ENCODE data around the gene RABGAP1L.
"Not testable (repeated sequence)": the region's sequence is repeated elsewhere in the genome, so short reads cannot be mapped to it uniquely, and the experiment has no call there.

The RABGAP1L gene

GRCh38 chr1:174204697-174205308, 45.5 kb downstream of the RABGAP1L start:
- DNase-seq = no peak

DNA sequence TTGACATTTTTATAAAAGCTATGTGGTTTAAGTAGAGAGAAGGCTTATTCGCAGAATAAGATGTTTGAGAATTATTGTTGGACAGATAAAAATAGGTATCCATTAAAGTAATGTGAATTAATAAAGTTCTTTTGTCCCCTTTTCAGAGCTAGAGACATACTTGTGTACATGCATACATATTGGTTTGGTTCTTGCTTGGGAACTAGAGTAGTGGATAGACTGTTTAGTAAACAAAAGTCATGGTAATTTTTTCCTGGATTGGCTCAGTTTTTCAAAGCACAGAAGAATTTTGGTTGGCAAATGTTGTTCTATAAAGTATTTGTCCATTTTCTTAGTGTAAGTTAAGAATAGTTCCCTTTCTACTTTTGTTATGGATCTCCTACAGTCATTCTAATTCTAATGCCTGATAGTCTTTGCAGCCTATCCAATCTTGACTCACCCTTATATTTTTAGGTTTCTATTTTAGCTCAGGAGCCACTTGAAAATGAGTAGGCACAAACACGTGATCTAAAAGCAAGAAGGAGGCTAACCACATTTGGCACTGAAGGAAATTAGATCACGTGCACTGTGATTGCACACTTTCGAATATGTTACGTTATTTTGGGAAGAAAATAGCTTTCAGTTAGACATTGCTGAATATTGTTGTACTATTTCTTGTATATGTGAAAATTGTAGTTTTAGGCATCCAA, 47.0 kb downstream of the RABGAP1L start:
- DNase-seq = no peak

GRCh38 chr1:174209347-174210187, 50.2 kb downstream of the RABGAP1L start:
- no peak for DNase-seq

- no peak for DNase-seq
Observed at GRCh38 chr1:174211486-174211885, 52.2 kb downstream of the RABGAP1L start.

DNA sequence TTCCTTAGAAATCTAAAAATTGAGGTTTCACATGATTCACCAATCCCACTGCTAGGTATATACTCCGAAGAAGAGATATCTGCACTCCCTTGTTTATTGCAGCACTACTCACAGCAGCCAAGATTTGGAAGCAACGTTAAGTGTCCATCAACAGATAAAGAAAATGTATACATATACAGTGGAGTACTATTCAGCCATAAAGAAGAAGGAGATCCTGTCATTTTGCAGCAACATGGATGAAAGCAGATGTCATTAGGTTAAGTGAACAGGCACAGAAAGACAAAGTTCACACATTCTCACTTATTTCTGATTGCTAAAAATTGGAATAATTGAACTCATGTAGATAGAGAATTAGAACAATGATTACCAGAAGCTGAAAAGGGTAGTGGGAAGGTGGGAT, 56.4 kb downstream of the RABGAP1L start:
- no peak for DNase-seq

DNA sequence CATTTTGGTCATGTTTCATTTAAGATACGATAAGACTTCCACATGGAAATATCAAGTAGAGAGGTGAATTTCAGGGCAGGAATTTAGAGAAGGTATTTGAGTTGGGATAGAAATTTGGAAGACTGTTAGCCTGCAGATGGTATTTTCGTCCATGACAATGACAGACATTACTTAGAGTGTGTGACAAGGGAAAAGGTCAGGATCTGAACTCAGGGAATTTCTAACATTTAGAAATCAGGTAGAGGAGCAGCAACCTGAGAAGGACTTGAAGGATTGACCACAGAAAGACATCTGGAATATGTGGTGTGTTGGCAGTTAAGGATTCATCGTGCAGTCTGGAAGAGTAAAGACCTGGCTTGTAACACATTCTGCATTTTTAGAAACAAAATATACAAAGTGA, 57.9 kb downstream of the RABGAP1L start:
- no peak for DNase-seq

DNA sequence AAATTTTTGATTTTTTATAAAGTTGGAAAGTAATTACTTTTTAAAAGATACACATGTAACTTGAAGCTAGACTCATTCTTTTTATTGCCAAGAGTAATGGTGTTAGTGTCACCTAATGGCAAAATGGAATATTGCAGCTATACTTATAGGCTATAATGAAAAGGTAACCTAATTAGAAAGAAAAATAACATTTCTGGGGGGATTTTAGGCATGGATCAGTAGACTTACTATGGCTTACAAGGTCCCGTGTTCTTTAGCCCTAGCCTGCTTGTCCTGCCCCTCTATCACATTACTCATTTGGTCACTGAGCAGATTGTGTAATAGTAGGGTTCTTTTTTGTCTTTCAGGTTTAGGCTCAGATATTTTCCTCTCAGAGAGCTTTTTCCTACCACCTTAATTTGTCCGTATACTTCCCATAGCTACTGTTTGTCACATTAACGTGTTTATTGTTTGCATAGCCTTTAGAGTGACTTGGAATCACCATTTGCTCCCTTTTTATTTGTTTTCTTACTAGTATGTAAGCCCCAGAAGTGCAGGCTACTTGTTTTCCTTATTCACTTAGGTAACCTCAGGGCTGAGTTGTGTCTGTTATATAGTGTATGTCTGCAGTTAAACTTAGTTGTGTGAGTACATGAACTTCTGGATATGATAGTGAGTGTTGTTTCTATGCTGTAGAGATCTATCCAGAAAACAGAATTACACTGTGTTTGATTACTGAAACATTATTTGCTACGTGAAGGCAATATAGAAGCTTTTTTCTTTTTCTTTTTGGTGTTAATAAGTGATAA, 58.7 kb downstream of the RABGAP1L start:
- peak; percentile 39 to 63 for DNase-seq

DNA sequence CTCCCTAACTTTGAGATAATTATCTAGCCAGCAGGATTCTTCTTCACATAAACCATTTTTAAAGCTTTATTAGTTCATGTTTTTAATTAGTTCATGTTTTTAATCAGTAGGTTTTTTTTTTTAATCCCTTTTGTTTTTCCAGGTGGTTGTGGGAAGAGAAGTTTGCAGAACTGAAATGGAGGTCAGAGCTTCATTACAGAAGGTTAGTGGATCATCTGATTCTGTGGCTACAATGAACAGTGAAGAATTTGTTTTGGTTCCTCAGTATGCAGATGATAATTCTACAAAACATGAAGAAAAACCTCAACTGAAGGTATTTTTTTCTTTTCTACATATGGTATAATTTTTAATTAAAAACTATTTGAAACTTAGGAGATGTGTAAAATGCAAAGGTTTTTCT, 59.7 kb downstream of the RABGAP1L start:
- no peak for DNase-seq

- DNase-seq = no peak
Observed at GRCh38 chr1:174219606-174220370, 60.5 kb downstream of the RABGAP1L start.

- DNase-seq = no peak
Observed at GRCh38 chr1:174221681-174222080, 62.4 kb downstream of the RABGAP1L start.

- DNase-seq = no peak
Observed at GRCh38 chr1:174222166-174222949, 63.0 kb downstream of the RABGAP1L start.

DNA sequence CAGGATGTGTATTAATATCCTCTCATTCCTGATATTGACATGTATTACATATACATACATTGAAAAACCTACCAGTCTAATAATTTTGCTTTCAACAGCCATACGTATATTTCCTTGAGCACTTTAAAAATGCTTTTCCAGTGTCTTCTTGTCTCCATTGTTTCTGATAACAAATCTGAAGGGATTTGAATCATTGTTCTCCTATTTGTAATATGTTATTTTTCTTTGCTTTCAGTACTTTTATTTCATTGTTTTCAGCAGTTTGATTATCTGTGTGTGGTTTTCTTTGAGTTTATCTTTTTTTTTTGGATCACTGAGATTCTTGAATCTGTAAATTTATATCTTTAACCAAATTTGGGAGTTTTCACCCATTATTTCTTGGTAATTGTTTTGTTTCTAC, 65.3 kb downstream of the RABGAP1L start:
- no peak for DNase-seq

DNA sequence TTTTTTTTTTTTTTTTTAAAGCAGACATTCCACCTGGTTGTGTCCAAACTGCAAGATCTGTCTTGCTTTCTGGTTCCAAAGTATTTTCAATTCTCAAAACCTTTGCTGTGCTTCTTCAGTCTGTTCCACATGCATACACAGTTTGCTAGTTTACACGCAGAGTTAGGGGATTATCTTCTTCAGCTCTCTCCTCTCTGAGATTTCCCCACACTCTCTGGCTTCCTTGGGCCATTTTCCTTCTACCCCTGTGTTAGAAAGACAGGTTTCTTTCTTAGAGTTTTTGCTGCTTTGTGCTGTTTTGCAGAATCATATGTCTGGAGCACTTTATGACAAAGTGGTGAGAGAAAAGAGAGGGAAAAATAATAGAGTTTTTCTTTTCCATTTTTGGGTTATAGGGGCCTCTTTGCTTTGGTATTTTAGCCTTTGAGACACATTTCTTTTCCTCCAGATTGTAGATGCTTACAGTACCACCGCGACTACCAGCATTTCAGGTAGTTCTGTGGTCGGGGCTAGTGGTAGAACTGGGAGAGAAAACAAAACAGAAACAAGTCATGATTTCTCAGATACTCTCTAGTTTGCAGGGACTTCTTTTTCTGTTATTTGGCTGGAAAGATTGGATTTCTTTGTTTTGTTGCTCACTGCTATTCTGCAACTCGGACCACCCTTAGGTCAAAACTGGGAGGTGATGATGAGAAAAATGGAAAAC, 66.3 kb downstream of the RABGAP1L start:
- no peak for DNase-seq

- DNase-seq = no peak
Observed at GRCh38 chr1:174230399-174230798, 71.1 kb downstream of the RABGAP1L start.

DNA sequence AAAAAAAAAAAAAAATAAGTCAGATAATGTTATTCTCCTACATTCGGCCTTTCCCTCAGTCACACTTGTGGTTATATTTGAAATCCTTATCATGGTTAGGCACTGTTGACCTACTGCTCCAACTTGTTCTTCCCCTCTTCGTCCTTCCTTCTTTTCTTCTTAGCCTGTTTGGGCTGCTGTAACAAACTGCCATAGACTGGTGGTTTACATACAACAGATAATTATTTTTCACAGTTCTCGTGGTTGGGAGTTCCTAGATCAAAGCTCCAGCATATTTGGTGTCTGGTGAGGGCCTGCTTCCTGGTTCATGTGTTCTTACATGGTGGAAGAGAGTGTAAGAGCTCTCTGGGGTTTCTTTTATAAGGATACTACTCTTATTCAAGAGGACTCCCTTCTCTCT, 73.4 kb downstream of the RABGAP1L start:
- no peak for DNase-seq

DNA sequence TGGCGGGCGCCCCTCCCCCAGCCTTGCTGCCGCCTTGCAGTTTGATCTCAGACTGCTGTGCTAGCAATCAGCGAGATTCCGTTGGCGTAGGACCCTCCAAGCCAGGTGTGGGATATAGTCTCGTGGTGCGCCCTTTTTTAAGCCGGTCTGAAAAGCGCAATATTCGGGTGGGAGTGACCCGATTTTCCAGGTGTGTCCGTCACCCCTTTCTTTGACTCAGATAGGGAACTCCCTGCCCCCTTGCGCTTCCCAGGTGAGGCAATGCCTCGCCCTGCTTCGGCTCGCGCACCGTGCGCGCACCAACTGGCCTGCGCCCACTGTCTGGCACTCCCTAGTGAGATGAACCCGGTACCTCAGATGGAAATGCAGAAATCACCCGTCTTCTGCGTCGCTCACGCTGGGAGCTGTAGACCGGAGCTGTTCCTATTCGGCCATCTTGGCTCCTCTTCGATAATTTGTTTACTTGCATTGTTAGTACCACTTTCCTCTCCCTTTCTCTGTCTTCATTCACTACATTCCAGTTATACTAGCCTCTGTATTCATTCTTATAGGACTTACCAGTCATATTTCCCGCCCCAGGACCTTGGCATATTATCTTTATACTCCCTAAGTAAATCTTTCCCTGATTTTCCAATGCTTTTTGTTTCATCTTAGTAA, 79.7 kb downstream of the RABGAP1L start:
- not testable (repeated sequence) for DNase-seq

GRCh38 chr1:174239541-174239940, 80.2 kb downstream of the RABGAP1L start:
- no peak for DNase-seq

GRCh38 chr1:174242856-174243255, 83.5 kb downstream of the RABGAP1L start:
- DNase-seq = no peak

DNA sequence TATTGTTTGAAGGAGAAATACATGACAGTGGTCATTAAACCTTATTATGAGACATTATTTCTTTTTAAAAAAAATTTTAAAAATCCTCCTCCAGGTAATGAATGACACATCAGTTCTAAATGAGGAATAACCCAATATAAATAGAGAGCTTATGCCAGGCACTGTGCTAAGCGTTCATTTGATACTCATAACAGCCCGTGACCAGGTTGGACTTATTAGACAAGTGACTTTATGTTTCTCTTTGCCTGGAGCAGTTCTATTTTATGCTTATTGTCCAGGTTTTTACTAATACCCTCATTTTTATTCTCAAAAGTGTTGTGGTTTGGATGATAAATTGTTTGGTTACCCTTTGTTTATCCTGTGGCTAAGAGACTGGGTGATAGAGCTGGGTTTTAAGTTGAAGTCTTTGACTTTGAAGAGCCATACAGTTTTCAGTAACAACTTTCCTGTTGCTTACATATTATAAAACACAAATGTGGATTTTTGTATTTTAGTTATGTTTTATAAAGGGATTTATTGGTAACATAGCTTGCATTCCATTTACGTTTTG, 84.2 kb downstream of the RABGAP1L start:
- DNase-seq = no peak

- DNase-seq = no peak
Observed at GRCh38 chr1:174244017-174244416, 84.7 kb downstream of the RABGAP1L start.
